Measurements from ENCODE around the gene VIT.
A peak's percentile ranks its signal among the peaks of the same experiment; 100 is the strongest.

Gene VIT

DNA sequence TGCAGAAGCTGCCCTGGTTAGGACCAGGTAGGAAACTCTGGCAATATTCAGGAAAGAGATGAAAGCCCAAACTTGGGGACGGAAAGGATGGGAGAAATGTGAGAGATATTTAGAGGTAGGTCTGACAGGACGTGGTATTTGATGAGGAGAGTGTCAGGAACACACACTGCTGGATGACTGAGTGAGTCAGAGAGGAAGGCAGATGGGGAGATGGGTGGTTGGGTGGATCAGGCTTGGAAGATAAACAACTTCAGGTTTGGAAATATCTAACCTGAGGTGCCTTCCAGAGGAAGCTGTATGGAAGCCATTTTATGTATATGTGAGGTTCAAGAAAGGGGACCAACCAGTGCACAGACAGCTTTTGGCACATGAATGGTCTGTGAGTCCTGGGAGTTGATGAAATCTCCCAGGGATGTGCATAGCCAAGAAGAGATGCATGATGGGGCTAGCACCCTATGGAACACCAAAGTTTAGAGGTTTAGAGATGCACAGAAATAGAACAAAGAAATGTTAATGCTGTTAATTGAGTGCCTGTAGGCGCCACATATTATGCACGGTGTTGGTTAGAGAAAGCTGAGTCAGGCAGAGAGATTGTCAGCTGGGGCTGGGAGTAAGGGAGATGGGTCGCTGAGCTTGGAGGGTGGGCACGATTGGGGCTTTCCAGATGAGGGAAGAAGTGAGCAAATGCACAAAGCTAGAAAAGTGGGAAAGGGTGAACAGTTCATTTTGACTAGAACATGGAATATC is 101.0 kb downstream of the VIT start:
- POLR2A ChIA-PET: no interaction called here
- DNase-seq (ENCODE audit: extremely low spot score): no peak
- CTCF ChIA-PET: interaction anchor here (0.9 to 23.0 kb wide), 3 partner anchors 10 to 23 kb away, joined by 3 to 367 read pairs (median 3); no protein-coding TSS in a partner anchor
- TF ChIP-seq, protein P1, sequence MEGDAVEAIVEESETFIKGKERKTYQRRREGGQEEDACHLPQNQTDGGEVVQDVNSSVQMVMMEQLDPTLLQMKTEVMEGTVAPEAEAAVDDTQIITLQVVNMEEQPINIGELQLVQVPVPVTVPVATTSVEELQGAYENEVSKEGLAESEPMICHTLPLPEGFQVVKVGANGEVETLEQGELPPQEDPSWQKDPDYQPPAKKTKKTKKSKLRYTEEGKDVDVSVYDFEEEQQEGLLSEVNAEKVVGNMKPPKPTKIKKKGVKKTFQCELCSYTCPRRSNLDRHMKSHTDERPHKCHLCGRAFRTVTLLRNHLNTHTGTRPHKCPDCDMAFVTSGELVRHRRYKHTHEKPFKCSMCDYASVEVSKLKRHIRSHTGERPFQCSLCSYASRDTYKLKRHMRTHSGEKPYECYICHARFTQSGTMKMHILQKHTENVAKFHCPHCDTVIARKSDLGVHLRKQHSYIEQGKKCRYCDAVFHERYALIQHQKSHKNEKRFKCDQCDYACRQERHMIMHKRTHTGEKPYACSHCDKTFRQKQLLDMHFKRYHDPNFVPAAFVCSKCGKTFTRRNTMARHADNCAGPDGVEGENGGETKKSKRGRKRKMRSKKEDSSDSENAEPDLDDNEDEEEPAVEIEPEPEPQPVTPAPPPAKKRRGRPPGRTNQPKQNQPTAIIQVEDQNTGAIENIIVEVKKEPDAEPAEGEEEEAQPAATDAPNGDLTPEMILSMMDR (IDR thresholded peaks at IDR 0.05; ENCODE audit: control extremely low read depth, extremely low read depth, low read depth, missing control alignments): no peak

DNA sequence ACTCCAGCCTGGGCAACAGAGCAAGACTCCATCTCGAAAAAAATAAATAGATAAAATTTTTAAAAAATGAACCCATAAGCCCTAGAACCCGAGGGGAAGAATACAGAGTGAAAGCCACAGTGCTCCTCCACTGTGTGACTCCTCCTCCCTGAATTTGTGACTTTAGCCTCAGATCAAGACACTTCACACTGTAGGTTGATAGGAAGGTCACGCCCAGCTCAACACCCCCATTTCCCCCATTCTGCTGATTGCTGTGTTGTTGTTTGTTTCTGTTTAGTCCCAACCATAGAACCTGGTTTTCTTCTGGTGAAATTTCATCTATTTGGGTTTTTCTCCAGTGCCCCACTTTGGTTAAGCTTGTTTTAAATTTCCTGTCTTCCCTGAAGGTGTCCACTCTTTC is 102.2 kb downstream of the VIT start:
- CTCF ChIA-PET: interaction anchor here (1.2 to 23.0 kb wide), 2 partner anchors 22 to 23 kb away, joined by 3 to 367 read pairs; no protein-coding TSS in a partner anchor
- no peak for DNase-seq (ENCODE audit: extremely low spot score)
- TF ChIP-seq, protein P1 (IDR thresholded peaks at IDR 0.05; ENCODE audit: control extremely low read depth, extremely low read depth, low read depth, missing control alignments): no peak
- POLR2A ChIA-PET: no interaction called here

GRCh38 chr2:36800381-36800780 is 103.9 kb downstream of the VIT start:
- ChIA-PET CTCF (interaction anchor here (23.0 kb wide), 1 partner anchor 25 kb away, joined by 367 read pairs; no protein-coding TSS in a partner anchor), POLR2A (no interaction called here)
- DNase-seq (ENCODE audit: extremely low spot score): no peak
- TF ChIP-seq, protein P1 (IDR thresholded peaks at IDR 0.05; ENCODE audit: control extremely low read depth, extremely low read depth, low read depth, missing control alignments): no peak

DNA sequence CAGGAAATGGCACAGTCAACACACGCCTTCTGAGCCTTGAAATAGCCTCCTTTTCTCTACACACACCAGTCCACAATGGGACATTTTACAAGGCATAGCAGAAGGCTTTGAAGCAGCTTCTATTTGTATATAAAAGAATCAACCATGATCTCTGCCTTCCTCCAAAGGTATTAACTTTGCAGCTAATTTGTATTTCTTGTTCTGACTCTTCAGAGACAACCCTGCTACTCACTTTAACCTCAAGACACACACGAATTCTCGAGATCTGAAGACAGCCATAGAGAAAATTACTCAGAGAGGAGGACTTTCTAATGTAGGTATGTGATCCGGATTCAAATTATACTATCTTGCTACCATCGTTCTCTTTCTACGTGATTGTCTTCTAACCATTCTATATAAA is 104.6 kb downstream of the VIT start:
- POLR2A ChIA-PET: no interaction called here
- TF ChIP-seq, protein P1 (IDR thresholded peaks at IDR 0.05; ENCODE audit: control extremely low read depth, extremely low read depth, low read depth, missing control alignments): no peak
- DNase-seq (ENCODE audit: extremely low spot score): no peak
- CTCF ChIA-PET: interaction anchor here (1.0 kb wide), 1 partner anchor 10 kb away, joined by 3 read pairs; no protein-coding TSS in a partner anchor

GRCh38 chr2:36802952-36803351 is 106.4 kb downstream of the VIT start:
- DNase-seq (ENCODE audit: extremely low spot score): no peak
- ChIA-PET CTCF (interaction anchor here (1.7 to 3.0 kb wide), 3 partner anchors 9 to 24 kb away, joined by 5 to 15 read pairs (median 5); no protein-coding TSS in a partner anchor), POLR2A (no interaction called here)
- TF ChIP-seq, protein P1 (IDR thresholded peaks at IDR 0.05; ENCODE audit: control extremely low read depth, extremely low read depth, low read depth, missing control alignments): no peak

- TF ChIP-seq, protein P1 (IDR thresholded peaks at IDR 0.05; ENCODE audit: control extremely low read depth, extremely low read depth, low read depth, missing control alignments): no peak
- ChIA-PET POLR2A (no interaction called here), CTCF (interaction anchor here (1.2 to 2.3 kb wide), 4 partner anchors 10 to 142 kb away, joined by 3 to 8 read pairs (median 6); no protein-coding TSS in a partner anchor)
- DNase-seq (ENCODE audit: extremely low spot score): peak; percentile 24
Observed at GRCh38 chr2:36805635-36806224, 109.2 kb downstream of the VIT start.

Measured in GM10248 (cell line).